H1 (cell line): ENCODE data around the gene PAX3. TPM values are rescaled to one million over a fixed set of nuclear protein-coding genes. Genes with fewer than 3 reads are reported as not detected.

ENCODE experiments used
- CHD2 ChIP-seq: IDR thresholded peaks from 2 replicates; pipeline ENCODE4 v1.6.1; 2012; ENCODE audit warnings: low read length, improper control_type of control experiment
- EZH2 ChIP-seq: fragments of 200-600 bp; sonication (generic); IDR thresholded peaks from 2 replicates; pipeline ENCODE4 v1.7.1; 2012; ENCODE audit warnings: low read depth, mild to moderate bottlenecking, moderate library complexity, low read length, inconsistent platforms; ENCODE audit not compliant: severe bottlenecking
- JUN ChIP-seq: IDR thresholded peaks from 2 replicates; pipeline ENCODE4 v1.6.1; 2011; ENCODE audit warnings: low read depth, mild to moderate bottlenecking, improper control_type of control experiment, low read length
- JUND ChIP-seq: IDR thresholded peaks from 2 replicates; pipeline ENCODE4 v1.6.1; 2011; ENCODE audit warnings: mild to moderate bottlenecking, improper control_type of control experiment, low read length
- PHF8 ChIP-seq: fragments of 200-600 bp; sonication (generic); conservative IDR thresholded peaks from 2 replicates; pipeline ENCODE4 v1.7.1; 2012; ENCODE audit warnings: low read depth, mild to moderate bottlenecking, inconsistent platforms, low read length, moderate library complexity
- RNF2 ChIP-seq: fragments of 200-900, 300-1000 bp; sonication (generic); IDR thresholded peaks from 2 replicates; pipeline ENCODE4 v1.7.1; 2016; ENCODE audit warnings: borderline replicate concordance, low read depth, mild to moderate bottlenecking, antibody characterized with exemption, low read length; ENCODE audit not compliant: poor library complexity, severe bottlenecking; ENCODE audit errors: missing control alignments
- SP2 ChIP-seq: IDR thresholded peaks from 2 replicates; pipeline ENCODE4 v1.6.1; 2012; ENCODE audit warnings: mild to moderate bottlenecking, low read length, inconsistent platforms
- SRF ChIP-seq: IDR thresholded peaks from 2 replicates; pipeline ENCODE4 v1.6.1; 2011; ENCODE audit warnings: mild to moderate bottlenecking, low read depth, low read length, moderate library complexity
- TAF1 ChIP-seq: IDR thresholded peaks from 2 replicates; pipeline ENCODE4 v1.6.1; 2011; ENCODE audit warnings: mild to moderate bottlenecking, low read depth, low read length
- ZNF274 ChIP-seq: IDR thresholded peaks from 2 replicates; pipeline ENCODE4 v1.7.0; 2012; ENCODE audit warnings: low read length, borderline replicate concordance; ENCODE audit errors: extremely low read depth
- polyA plus RNA-seq, 7 experiments: library from polyadenylated mRNA; depleted of rRNA in 3 of 7; stranded (reverse) in 5 of 7; unstranded in 2 of 7; fragments of >200 nt in 5 of 7; fragments of 200-250 nt in 2 of 7; gene quantifications; 1 replicate in 5 of 7; 2 replicates in 1 of 7; 4 replicates in 1 of 7; pipeline versions ENCODE4 v1.2.1 to v1.2.3, GENCODE V29; 2011 to 2013; ENCODE audit warnings: missing spikeins in 2 of 7, mixed read lengths in 2 of 7
- total RNA-seq: library from RNA; stranded (reverse); fragmentation: NEBNext Ultra II Directional; extraction: Animal tissue kit (Norgen Biotek cat#: 25700); gene quantifications from 2 replicates; pipeline ENCODE4 v1.2.1, GENCODE V29; 2021

The PAX3 gene
- total and polyA plus RNA-seq, 2 of the 8 experiments (the other 6 are each of a cell fraction or from before 2014, with no cell fraction given): 0.33 TPM; not detected in 1

DNA sequence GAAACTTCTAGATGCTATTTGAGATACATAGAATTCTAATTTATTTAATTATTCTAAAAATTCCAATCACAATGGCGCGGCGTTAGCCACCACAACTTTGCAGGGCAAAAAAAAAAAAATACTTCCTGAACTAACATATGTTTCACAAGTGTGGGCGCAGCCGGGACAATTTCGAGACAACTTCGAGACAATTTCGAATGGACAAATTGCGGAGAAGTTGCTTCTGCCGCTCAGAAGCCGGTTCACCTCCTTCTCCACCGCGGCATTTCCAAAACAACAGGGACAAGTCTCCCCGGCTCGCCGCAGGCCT is 842 bp downstream of the PAX3 start (continued):
- no peak for TF ChIP-seq RNF2
- TF ChIP-seq SRF: no peak
- no peak for TF ChIP-seq EZH2
- no peak for TF ChIP-seq SP2
- TF ChIP-seq CHD2: no peak
- no peak for TF ChIP-seq PHF8
- no peak for TF ChIP-seq TAF1
- no peak for TF ChIP-seq JUND
- no peak for TF ChIP-seq JUN
- TF ChIP-seq ZNF274: no peak
